Smooth muscle cell of the brain vasculature (primary cell): ENCODE data around the gene PPP6R3.
A peak's percentile ranks its signal among the peaks of the same experiment; 100 is the strongest.
"Not testable (repeated sequence)": the region's sequence is repeated elsewhere in the genome, so short reads cannot be mapped to it uniquely, and the experiment has no call there.

ENCODE experiments used
- DNase-seq: peaks from one replicate; pipeline ENCODE4 v3.0.0-alpha.2; 2012; ENCODE audit warnings: low read depth, low spot score

The PPP6R3 gene

DNA sequence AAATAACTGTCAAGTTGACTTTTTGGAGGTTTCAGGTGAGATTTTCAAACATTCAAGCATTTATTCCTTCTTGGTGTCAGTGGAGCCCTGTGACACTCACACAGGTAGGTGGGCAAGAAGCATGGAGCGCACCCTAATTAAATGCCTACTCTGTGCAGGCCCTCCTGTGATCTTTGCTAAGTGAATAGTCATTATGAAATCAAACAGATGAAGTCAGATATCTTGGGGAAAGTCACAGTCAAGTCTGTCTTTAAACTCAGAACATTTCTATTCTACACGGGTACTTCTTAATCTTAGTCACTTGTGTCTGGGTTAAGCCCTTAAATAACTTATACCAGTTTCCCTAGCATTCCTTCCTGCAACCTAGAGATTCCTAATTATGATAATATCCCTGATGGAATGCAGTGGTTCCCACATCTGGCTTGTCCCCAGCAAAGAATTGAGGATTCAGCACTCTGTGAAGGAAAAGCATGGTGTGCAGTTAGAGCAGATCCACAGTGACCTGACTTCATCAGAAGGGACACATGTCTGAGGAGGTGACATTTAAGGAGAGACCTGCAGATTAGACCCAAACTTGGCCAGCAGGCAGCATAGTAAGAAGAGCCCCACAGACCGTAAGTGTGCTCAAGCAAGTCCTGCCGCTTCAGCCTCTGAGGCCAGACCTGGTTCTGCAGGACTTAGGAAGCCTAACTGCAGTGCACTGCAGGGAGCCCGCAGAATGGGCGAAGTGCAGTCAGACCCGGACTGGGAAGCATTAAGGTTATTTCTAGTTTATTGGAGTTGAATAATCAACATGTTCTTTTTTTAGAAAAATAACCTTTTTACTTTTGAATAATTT lies 138.5 kb downstream of the PPP6R3 start:
- no peak for DNase-seq

DNA sequence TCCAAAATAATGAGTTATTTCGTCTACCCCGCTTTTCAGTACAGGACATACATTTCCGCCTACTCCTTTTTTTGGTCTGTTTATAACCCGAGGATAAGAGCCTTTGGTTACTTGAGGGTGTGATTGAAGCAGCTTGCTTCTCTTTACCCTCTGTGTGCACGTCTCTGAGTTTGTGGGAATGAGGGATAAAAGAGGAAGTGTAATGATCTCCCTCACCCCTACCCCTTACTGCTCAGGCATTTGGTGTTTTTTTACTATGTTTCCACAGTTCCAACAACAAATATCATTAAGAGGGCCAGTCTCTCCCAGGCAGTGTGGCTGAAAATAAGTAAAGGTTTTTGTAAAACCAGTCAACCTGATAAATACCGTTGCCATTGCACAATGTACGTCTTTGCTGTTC lies 140.6 kb downstream of the PPP6R3 start:
- DNase-seq, result no peak

GRCh38 chr11:68609761-68610160 lies 149.2 kb downstream of the PPP6R3 start:
- no peak for DNase-seq

- no peak for DNase-seq
These were observed 150.0 kb downstream of the PPP6R3 start for GRCh38 chr11:68610452-68611116.

GRCh38 chr11:68615657-68616056 lies 155.1 kb downstream of the PPP6R3 start:
- no peak for DNase-seq

DNA sequence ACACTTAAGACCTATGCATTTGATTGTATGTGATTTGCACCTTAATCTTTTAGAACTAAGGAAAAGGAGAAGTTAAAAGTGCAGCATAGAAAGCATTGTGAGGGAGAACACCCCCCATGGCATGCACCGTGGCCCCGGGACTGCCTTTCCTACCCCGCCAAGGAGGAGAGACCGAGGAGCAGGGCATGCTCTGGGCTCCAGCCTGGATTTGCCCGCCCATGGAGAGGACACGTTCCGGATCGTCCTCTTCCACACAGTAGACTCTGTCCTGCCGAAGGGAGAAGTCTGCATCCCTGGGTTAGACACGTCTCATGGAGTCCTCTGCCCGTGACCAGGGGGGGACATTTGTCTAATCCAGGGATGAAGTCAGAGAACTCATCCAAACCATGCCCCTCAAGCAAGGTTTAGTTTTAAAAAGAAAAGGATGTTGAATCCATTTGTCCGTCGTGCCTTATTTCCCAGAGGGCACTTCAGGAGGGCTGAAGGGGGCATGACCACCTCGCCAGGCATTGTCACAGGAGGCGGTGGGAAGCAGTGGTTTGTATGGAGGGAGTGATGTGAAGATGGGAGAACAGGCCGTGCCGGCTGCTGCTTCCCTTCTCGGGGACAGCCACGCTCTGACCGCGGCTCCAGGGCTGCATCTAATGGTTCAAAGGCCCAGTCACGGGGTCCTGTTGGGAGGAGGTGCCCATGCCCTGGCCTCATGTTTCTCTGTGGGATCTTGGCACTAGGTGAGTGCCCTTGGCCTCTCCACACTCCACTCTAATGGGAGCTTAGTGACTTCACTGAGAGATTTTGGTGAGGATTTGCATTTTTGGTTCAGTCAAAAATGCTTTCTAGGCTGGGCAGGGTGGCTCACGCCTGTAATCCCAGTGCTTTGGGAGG lies 157.6 kb downstream of the PPP6R3 start:
- no peak for DNase-seq

- no peak for DNase-seq
These were observed 161.3 kb downstream of the PPP6R3 start for GRCh38 chr11:68621826-68622225.

GRCh38 chr11:68623706-68624105 lies 163.2 kb downstream of the PPP6R3 start:
- not testable (repeated sequence) for DNase-seq

- DNase-seq, result not testable (repeated sequence)
These were observed 164.5 kb downstream of the PPP6R3 start for GRCh38 chr11:68625069-68625468.

GRCh38 chr11:68626236-68626635 lies 165.7 kb downstream of the PPP6R3 start:
- DNase-seq, result not testable (repeated sequence)

GRCh38 chr11:68628837-68629236 lies 168.3 kb downstream of the PPP6R3 start:
- not testable (repeated sequence) for DNase-seq

DNA sequence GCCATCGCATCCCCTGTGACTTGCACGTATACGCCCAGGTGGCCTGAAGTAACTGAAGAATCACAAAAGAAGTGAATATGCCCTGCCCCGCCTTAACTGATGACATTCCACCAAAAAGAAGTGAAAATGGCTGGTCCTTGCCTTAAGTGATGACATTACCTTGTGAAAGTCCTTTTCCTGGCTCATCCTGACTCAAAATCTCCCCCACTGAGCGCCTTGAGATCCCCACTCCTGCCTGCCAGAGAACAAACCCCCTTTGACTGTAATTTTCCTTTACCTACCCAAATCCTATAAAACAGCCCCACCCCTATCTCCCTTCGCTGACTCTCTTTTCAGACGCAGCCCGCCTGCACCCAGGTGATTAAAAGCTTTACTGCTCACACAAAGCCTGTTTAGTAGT lies 171.8 kb downstream of the PPP6R3 start:
- DNase-seq, result not testable (repeated sequence)

- peak; percentile 41 for DNase-seq
These were observed 172.2 kb downstream of the PPP6R3 start for GRCh38 chr11:68632802-68633201.

- DNase-seq, result not testable (repeated sequence)
These were observed 174.1 kb downstream of the PPP6R3 start for GRCh38 chr11:68634606-68635005.

DNA sequence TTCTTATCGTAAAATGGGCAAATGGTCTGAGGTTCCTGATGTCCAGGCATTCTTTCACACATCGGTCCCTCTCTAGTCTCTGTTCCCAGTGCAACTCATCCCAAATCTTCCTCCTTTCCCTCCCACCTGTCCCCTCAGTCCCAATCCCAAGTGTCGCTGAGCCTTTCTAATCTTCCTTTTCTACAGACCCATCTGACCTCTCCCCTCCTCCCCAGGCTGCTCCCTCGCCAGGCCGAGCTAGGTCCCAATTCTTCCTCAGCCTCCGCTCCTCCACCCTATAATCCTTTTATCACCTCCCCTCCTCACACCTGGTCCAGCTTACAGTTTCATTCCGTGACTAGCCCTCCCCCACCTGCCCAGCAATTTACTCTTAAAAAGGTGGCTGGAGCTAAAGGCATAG lies 174.6 kb downstream of the PPP6R3 start:
- DNase-seq, result not testable (repeated sequence)

- not testable (repeated sequence) for DNase-seq
These were observed 175.3 kb downstream of the PPP6R3 start for GRCh38 chr11:68635883-68636282.

GRCh38 chr11:68639322-68639721 lies 178.8 kb downstream of the PPP6R3 start:
- not testable (repeated sequence) for DNase-seq

- no peak for DNase-seq
These were observed 181.3 kb downstream of the PPP6R3 start for GRCh38 chr11:68641880-68642279.

DNA sequence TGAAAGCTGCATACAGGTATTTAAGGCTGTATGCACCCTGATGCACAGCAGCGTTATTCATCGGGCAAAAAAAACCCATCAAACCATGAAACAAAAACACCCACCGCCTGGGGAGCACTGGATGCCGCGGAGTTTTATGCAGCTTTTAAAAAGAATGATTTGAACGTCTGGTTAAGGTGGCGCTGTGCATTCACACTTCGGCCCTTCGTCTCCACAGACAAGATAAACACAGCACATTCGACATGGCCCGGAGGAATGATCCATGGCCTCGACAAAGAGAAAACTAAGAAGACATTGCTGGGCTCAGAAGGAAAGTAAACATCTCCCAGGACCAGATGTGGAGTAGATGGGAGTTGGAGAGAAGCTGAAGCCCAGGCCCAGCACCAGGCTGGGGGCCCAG lies 183.0 kb downstream of the PPP6R3 start:
- peak; percentile 60 for DNase-seq

DNA sequence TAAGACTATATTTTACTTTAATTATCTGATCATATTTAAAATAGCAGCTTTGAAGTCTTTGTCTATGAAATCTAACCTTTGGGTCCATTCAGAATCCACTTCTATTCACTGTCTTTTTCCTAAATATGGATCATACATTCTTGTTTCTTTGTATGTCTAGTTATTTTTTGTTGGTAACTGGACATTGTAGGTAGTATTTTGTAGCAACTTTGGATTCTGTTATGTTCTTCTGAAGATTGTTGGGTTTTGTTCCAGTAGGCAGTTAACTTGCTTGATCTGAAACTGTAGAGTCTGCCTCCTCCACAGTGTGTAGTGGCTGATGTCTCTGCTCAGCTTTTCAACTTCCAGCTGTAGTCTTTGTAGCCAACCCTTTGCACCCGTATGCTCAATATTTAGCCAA lies 186.3 kb downstream of the PPP6R3 start:
- no peak for DNase-seq

DNA sequence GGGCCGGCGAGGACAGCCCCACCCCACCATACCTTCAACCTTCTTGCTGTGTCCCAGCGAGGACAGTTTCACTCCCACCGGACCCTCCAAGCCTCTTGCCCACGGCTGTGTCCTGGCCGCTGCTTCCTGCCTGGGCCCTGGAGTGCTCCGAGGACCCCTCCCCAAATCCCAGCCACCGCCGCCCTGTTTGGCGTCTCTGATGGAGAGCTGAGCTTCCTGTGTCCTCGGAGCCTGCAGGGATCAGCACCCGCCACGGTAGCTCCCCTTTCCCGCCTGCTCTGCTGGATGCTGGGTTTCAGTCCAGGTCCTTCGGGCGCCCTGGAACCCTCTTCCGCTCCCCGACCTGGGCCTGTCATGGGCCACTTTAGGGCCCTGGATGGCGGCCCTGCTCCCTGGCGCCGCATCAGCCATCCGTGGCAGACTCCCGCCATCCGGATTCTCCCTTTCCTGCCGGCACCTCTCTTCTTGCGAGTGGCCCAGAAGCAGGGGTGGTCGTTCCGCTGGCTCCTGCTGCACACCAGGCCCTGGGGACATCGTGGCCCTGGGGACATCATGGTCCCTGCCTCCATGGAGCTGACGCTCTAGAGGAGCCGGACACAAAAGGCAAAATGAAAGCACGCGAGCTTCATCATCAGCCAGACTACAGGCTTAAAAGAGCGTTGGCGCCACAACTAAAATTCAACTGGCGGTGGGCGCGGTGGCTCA lies 189.5 kb downstream of the PPP6R3 start:
- DNase-seq, result no peak
